H1 (cell line): Measurements from ENCODE around the gene LHX2. TPM values are rescaled to one million over a fixed set of nuclear protein-coding genes. Genes with fewer than 3 reads are reported as not detected.

Experiments used
- CTCF ChIA-PET: fragments of 300-600 bp; sonication (Branson Sonifier 250); formaldehyde crosslinking; loops from one replicate; lab custom pipeline; 2021; ENCODE audit not compliant: partially characterized antibody; lab: Charles Lee
- POLR2A ChIA-PET: fragments of 300-600 bp; sonication (Branson Sonifier 250); formaldehyde crosslinking; loops from one replicate; lab custom pipeline; 2021; ENCODE audit warnings: inconsistent platforms; ENCODE audit not compliant: partially characterized antibody; lab: Charles Lee
- DNase-seq, 2 experiments: peaks; one replicate each; pipeline versions ENCODE4 v3.0.0 to v3.0.0-alpha.2; 2010 to 2022; ENCODE audit warnings: low spot score in 2 of 2, low read depth in 1 of 2, mixed read lengths in 1 of 2
- FAIRE-seq: peaks from 2 replicates; lab custom pipeline; 2011; peaks lifted over from hg19 to GRCh38; lab: Jason Lieb, UNC
- H2AFZ ChIP-seq: 2 replicates; pipeline ENCODE4 v1.8.1; 2012; ENCODE audit warnings: low read length, inconsistent platforms
- H2AK5ac ChIP-seq: 2 replicates; pipeline ENCODE4 v1.6.1; 2013; ENCODE audit warnings: low read depth, low read length
- H2BK120ac ChIP-seq: replicated peaks from 2 replicates; pipeline ENCODE3; 2013; ENCODE audit warnings: low read depth, low read length, inconsistent platforms
- H2BK12ac ChIP-seq: 2 replicates; pipeline ENCODE4 v1.6.1; 2013; ENCODE audit warnings: low read depth, low read length
- H2BK15ac ChIP-seq: 2 replicates; pipeline ENCODE4 v1.6.1; 2013; ENCODE audit warnings: low read length
- H2BK20ac ChIP-seq: 2 replicates; pipeline ENCODE4 v1.6.1; 2013; ENCODE audit warnings: low read length
- H2BK5ac ChIP-seq: 2 replicates; pipeline ENCODE4 v1.6.1; 2013; ENCODE audit warnings: low read depth, low read length
- H3K14ac ChIP-seq: 2 replicates; pipeline ENCODE4 v1.6.1; 2013; ENCODE audit warnings: inconsistent platforms; ENCODE audit not compliant: insufficient read length
- H3K18ac ChIP-seq: 2 replicates; pipeline ENCODE4 v1.6.1; 2013; ENCODE audit warnings: low read length; ENCODE audit errors: extremely low read depth
- H3K23ac ChIP-seq: 2 replicates; pipeline ENCODE4 v1.6.1; 2013; ENCODE audit warnings: inconsistent platforms; ENCODE audit not compliant: insufficient read length
- H3K23me2 ChIP-seq: 2 replicates; pipeline ENCODE4 v1.6.1; 2013; ENCODE audit warnings: low read depth, low read length
- H3K27ac ChIP-seq: 2 replicates; pipeline ENCODE4 v1.6.1; 2011; ENCODE audit warnings: low read depth, low read length, inconsistent platforms
- H3K27me3 ChIP-seq, 4 experiments: replicated peaks in 1 of 4; 1 replicate in 1 of 4; 2 replicates in 3 of 4; pipeline versions ENCODE4 v1.6.1 to v1.8.1; 2011 to 2013; ENCODE audit warnings: low read length in 3 of 4, mild to moderate bottlenecking in 3 of 4, inconsistent platforms in 2 of 4, mixed read lengths in 2 of 4, moderate library complexity in 1 of 4; ENCODE audit not compliant: control insufficient read depth in 3 of 4, insufficient read depth in 3 of 4; ENCODE audit errors: extremely low read depth in 1 of 4
- H3K36me3 ChIP-seq, 4 experiments: 2 replicates each; pipeline versions ENCODE4 v1.6.1 to v1.8.1; 2011 to 2013; ENCODE audit warnings: mild to moderate bottlenecking in 4 of 4, low read length in 3 of 4, moderate library complexity in 2 of 4, control low read depth in 1 of 4, inconsistent platforms in 1 of 4; ENCODE audit not compliant: insufficient read depth in 4 of 4, control insufficient read depth in 2 of 4
- H3K4ac ChIP-seq: replicated peaks from 2 replicates; pipeline ENCODE3; 2013; ENCODE audit warnings: low read length, low read depth, mixed read lengths, inconsistent platforms; ENCODE audit not compliant: insufficient read length
- H3K4me1 ChIP-seq, 4 experiments: replicated peaks in 1 of 4; 1 replicate in 1 of 4; 2 replicates in 3 of 4; pipeline versions ENCODE4 v1.6.1 to v1.8.1; 2011 to 2013; ENCODE audit warnings: low read length in 3 of 4, inconsistent platforms in 2 of 4, mixed read lengths in 1 of 4; ENCODE audit not compliant: insufficient read depth in 4 of 4, control insufficient read depth in 3 of 4
- H3K4me2 ChIP-seq, 2 experiments: 2 replicates each; pipeline versions ENCODE4 v1.6.1 to v1.8.1; 2011 to 2013; ENCODE audit warnings: low read depth in 2 of 2, low read length in 2 of 2, control low read depth in 1 of 2, inconsistent platforms in 1 of 2, mild to moderate bottlenecking in 1 of 2; ENCODE audit not compliant: insufficient read depth in 1 of 2
- H3K4me3 ChIP-seq, 4 experiments: fragments of 200-600, 300-600 bp in 1 of 4; sonication (generic), shearing (Covaris generic), sonication (Bioruptor Twin) in 1 of 4; 2 replicates each; pipeline versions ENCODE4 v1.5.1 to v1.8.1; 2011 to 2016; ENCODE audit warnings: low read length in 4 of 4, low read depth in 3 of 4, control low read depth in 2 of 4, inconsistent platforms in 2 of 4, mild to moderate bottlenecking in 2 of 4, mixed read lengths in 1 of 4, moderate library complexity in 1 of 4; ENCODE audit not compliant: insufficient read depth in 2 of 4; ENCODE audit errors: extremely low read depth in 1 of 4
- H3K56ac ChIP-seq: replicated peaks from 2 replicates; pipeline ENCODE3; 2013; ENCODE audit warnings: low read depth, mild to moderate bottlenecking, mixed read lengths, low read length, inconsistent platforms; ENCODE audit not compliant: insufficient read length
- H3K79me1 ChIP-seq: 2 replicates; pipeline ENCODE4 v1.6.1; 2013; ENCODE audit warnings: low read depth, low read length, control low read depth
- H3K79me2 ChIP-seq, 2 experiments: 2 replicates each; pipeline versions ENCODE4 v1.6.1 to v1.8.1; 2012 to 2013; ENCODE audit warnings: low read length in 2 of 2, mild to moderate bottlenecking in 2 of 2, inconsistent platforms in 1 of 2; ENCODE audit not compliant: insufficient read depth in 2 of 2, control insufficient read depth in 1 of 2
- H3K9ac ChIP-seq, 4 experiments: replicated peaks in 1 of 4; 1 replicate in 1 of 4; 2 replicates in 3 of 4; pipeline versions ENCODE4 v1.6.1 to v1.8.1; 2011 to 2013; ENCODE audit warnings: low read depth in 3 of 4, low read length in 3 of 4, control low read depth in 2 of 4, mild to moderate bottlenecking in 2 of 4, moderate library complexity in 2 of 4, inconsistent platforms in 1 of 4; ENCODE audit errors: extremely low read depth in 1 of 4
- H3K9me3 ChIP-seq, 2 experiments: 2 replicates each; pipeline versions ENCODE4 v1.6.1 to v1.8.1; 2012 to 2013; ENCODE audit warnings: mild to moderate bottlenecking in 2 of 2, moderate library complexity in 2 of 2, control low read depth in 1 of 2, inconsistent platforms in 1 of 2, low read depth in 1 of 2, low read length in 1 of 2, mixed read lengths in 1 of 2; ENCODE audit not compliant: insufficient read depth in 2 of 2
- H4K20me1 ChIP-seq, 2 experiments: replicated peaks in 1 of 2; 2 replicates each; pipeline versions ENCODE3 to v1.8.1; 2011 to 2013; ENCODE audit warnings: inconsistent platforms in 2 of 2, low read length in 2 of 2, mild to moderate bottlenecking in 1 of 2; ENCODE audit not compliant: insufficient read depth in 2 of 2, control insufficient read depth in 1 of 2
- H4K5ac ChIP-seq: 2 replicates; pipeline ENCODE4 v1.6.1; 2013; ENCODE audit warnings: low read length, low read depth, mixed read lengths, inconsistent platforms; ENCODE audit not compliant: insufficient read length
- H4K8ac ChIP-seq: 2 replicates; pipeline ENCODE4 v1.8.0; 2013; ENCODE audit warnings: mild to moderate bottlenecking, moderate library complexity, low read length, inconsistent platforms; ENCODE audit not compliant: insufficient read depth; ENCODE audit errors: extremely low read depth
- H4K91ac ChIP-seq: replicated peaks from 2 replicates; pipeline ENCODE3; 2013; ENCODE audit warnings: low read length, mixed read lengths, inconsistent platforms; ENCODE audit not compliant: insufficient read length
- BCL11A ChIP-seq, 2 experiments: IDR thresholded peaks; one replicate each; pipeline ENCODE4 v1.6.1; 2011; ENCODE audit warnings: low read depth in 2 of 2, low read length in 2 of 2, mild to moderate bottlenecking in 2 of 2
- CHD2 ChIP-seq: IDR thresholded peaks from 2 replicates; pipeline ENCODE4 v1.6.1; 2012; ENCODE audit warnings: low read length, improper control_type of control experiment
- CTBP2 ChIP-seq: IDR thresholded peaks from 2 replicates; pipeline ENCODE4 v1.7.0; 2011; ENCODE audit warnings: borderline replicate concordance, mild to moderate bottlenecking, moderate library complexity, mixed read lengths, low read length; ENCODE audit not compliant: insufficient read depth, insufficient read length
- EP300 ChIP-seq, 2 experiments: IDR thresholded peaks; 1 replicate in 1 of 2; 2 replicates in 1 of 2; pipeline ENCODE4 v1.6.1; 2011 to 2012; ENCODE audit warnings: low read depth in 2 of 2, low read length in 2 of 2, mild to moderate bottlenecking in 2 of 2, borderline replicate concordance in 1 of 2, inconsistent platforms in 1 of 2, moderate library complexity in 1 of 2
- HDAC6 ChIP-seq: IDR thresholded peaks from one replicate; pipeline ENCODE4 v1.7.1; 2012; ENCODE audit warnings: low read depth, mild to moderate bottlenecking, inconsistent platforms, low read length, moderate library complexity
- KDM4A ChIP-seq: IDR thresholded peaks from one replicate; pipeline ENCODE4 v1.7.1; 2012; ENCODE audit warnings: low read depth, mild to moderate bottlenecking, moderate library complexity, low read length, inconsistent platforms; ENCODE audit not compliant: severe bottlenecking
- KDM5A ChIP-seq: fragments of 200-600 bp; IDR thresholded peaks from 2 replicates; pipeline ENCODE4 v1.7.1; 2012; ENCODE audit warnings: mild to moderate bottlenecking, low read length, inconsistent platforms, mixed read lengths
- POLR2A ChIP-seq, 2 experiments: IDR thresholded peaks; 1 replicate in 1 of 2; 2 replicates in 1 of 2; pipeline ENCODE4 v1.6.1; 2011; ENCODE audit warnings: low read depth in 2 of 2, low read length in 2 of 2, mild to moderate bottlenecking in 2 of 2; ENCODE audit errors: control extremely low read depth in 1 of 2
- TAF1 ChIP-seq: IDR thresholded peaks from 2 replicates; pipeline ENCODE4 v1.6.1; 2011; ENCODE audit warnings: mild to moderate bottlenecking, low read depth, low read length
- WGBS, 2 experiments: shearing (Covaris generic) in 1 of 2; methylation state at CpG; one replicate each; pipeline versions ENCODE4 v1.1.6 to v1.1.7; 2013 to 2015; ENCODE audit warnings: low lambda C conversion rate in 2 of 2, mixed read lengths in 2 of 2, inconsistent platforms in 1 of 2, low coverage in 1 of 2, missing lambda C conversion rate in 1 of 2; ENCODE audit not compliant: insufficient replicate concordance in 2 of 2, insufficient coverage in 1 of 2, insufficient read length in 1 of 2; ENCODE audit errors: extremely low coverage in 1 of 2, missing lambda C conversion rate in 1 of 2; 5-methylcytosine and 5-hydroxymethylcytosine counted together
- polyA plus RNA-seq, 7 experiments: library from polyadenylated mRNA; depleted of rRNA in 3 of 7; stranded (reverse) in 5 of 7; unstranded in 2 of 7; fragments of >200 nt in 5 of 7; fragments of 200-250 nt in 2 of 7; gene quantifications; 1 replicate in 5 of 7; 2 replicates in 1 of 7; 4 replicates in 1 of 7; pipeline versions ENCODE4 v1.2.1 to v1.2.3, GENCODE V29; 2011 to 2013; ENCODE audit warnings: missing spikeins in 2 of 7, mixed read lengths in 2 of 7
- total RNA-seq: library from RNA; stranded (reverse); fragmentation: NEBNext Ultra II Directional; extraction: Animal tissue kit (Norgen Biotek cat#: 25700); gene quantifications from 2 replicates; pipeline ENCODE4 v1.2.1, GENCODE V29; 2021

LHX2 gene
- total and polyA plus RNA-seq, 2 of the 8 experiments (the other 6 are each of a cell fraction or from before 2014, with no cell fraction given) = 0.11 to 0.86 TPM

DNA sequence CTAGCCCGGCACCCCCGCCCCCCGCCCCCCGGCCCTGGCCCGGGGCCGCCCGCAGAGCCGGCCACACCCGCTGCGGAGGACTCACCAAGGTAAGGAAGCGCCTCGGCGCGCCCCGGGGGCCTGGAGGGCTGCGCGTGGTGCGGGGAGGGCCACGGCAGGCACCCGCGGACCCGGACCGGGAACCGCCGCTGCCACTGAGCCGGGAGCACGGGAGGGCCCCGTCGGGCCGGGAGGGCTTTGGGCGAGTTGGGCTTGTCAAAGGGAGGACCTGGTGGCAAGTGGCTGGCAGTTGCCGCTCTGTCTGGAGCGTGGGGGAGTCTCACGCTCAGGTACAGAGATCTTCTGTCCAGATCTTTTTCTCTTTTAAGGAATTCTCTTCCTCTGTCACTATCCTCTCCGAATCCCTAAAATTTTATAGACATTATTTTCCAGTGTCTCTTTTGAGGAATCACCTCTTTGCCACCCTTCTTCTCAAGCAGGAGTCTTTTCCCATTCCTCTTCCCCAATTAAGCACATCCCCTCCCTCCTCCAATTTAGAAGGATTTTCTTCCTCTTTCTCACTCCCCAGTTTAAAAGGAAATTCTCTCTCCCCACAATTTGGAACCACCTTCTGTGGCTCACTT, 11.3 kb upstream of the LHX2 start:
- Histone ChIP-seq H3K4me3 (peak overlapping the region in 1 of 4 experiments; percentile 43; a peak in 4 of 8 replicates), H3K4me1 (peaks cover 10 to 28% (median 11%) of the 10 kb centered on the region in 4 experiments), H3K56ac (no peak overlapping the region), H2AFZ (no peak overlapping the region), H4K5ac (no peak overlapping the region), H3K9ac (no peak overlapping the region), H2AK5ac (no peak overlapping the region), H2BK120ac (no peak overlapping the region), H3K79me2 (no peaks in the 10 kb centered on the region), H3K23ac (no peak overlapping the region), H3K23me2 (peaks cover 2% of the 10 kb centered on the region; the same call in 1 of the 2 replicates), H3K36me3 (no peaks in the 10 kb centered on the region; a peak in 1 of 8 replicates), H3K18ac (no peak overlapping the region), H2BK20ac (no peak overlapping the region), H3K79me1 (no peaks in the 10 kb centered on the region), H3K4me2 (peak overlapping the region; percentile 24 to 48; a peak in 2 of 4 replicates), H4K20me1 (peaks cover 2 to 35% of the 10 kb centered on the region in 2 experiments), H3K14ac (no peak overlapping the region), H4K8ac (no peak overlapping the region), H3K27me3 (peaks cover 90 to 94% (median 92%) of the 10 kb centered on the region in 4 experiments), H4K91ac (no peak overlapping the region), H2BK15ac (no peak overlapping the region), H3K27ac (no peak overlapping the region), H2BK12ac (no peak overlapping the region), H3K4ac (no peak overlapping the region), H3K9me3 (no peaks in the 10 kb centered on the region), H2BK5ac (no peak overlapping the region)
- TF ChIP-seq HDAC6 (no peak), TAF1 (no peak), KDM4A (no peak), CHD2 (no peak), BCL11A (IDR thresholded peaks at IDR 0.05; ENCODE audit: low read depth in 2 of 2, low read length in 2 of 2) (no peak), CTBP2 (no peak), KDM5A (no peak), EP300 (IDR thresholded peaks at IDR 0.05; ENCODE audit: borderline replicate concordance in 1 of 2, low read depth in 2 of 2, low read length in 2 of 2) (no peak), POLR2A (IDR thresholded peaks at IDR 0.05; ENCODE audit: control extremely low read depth in 1 of 2, low read depth in 2 of 2, low read length in 2 of 2) (no peak)
- FAIRE-seq (no peak), DNase-seq (peak in 1 of 2 experiments; percentile 61)
- ChIA-PET CTCF (interaction anchor here (0.7 to 2.7 kb wide), 2 partner anchors 22 to 226 kb away, joined by 3 to 6 read pairs; no protein-coding TSS in a partner anchor), POLR2A (no interaction called here)
- 3% methylated on average over 22 of the region's 35 CpGs; no CpG with 5 or more reads in 1 of the 2 experiments for WGBS, 2 experiments
